Sciatic nerve (tissue), 2 donors: ENCODE results near the gene ANK3. TPM values are rescaled to one million over a fixed set of nuclear protein-coding genes. Genes with fewer than 3 reads are reported as not detected.

Source experiments
- ATAC-seq: fragments of 200-7000 bp; cut with Tn5 transposase; one replicate; pipeline ENCODE4 v1.9.1; 2020; ENCODE audit warnings: mild to moderate bottlenecking, moderate library complexity
- DNase-seq: peaks from one replicate; pipeline ENCODE4 v3.0.0-alpha.2; 2020; ENCODE audit warnings: low spot score
- intact Hi-C: fragments of 100-400 bp; cut with DNase I; formaldehyde crosslinking; loops from one replicate; pipeline ENCODE4 v1.14.2; 2022
- total RNA-seq: library from RNA; stranded (reverse); fragmentation: NEBNext Ultra II Directional; extraction: Animal tissue kit (Norgen Biotek cat#: 25700); gene quantifications from one replicate; pipeline ENCODE4 v1.2.1, GENCODE V29; 2021
- donor health status: DM: no; HTN: no; CAD: no.
- donor health status: DM: no; HTN: no; CAD: no.

Gene ANK3
- total RNA-seq, 1 donor from 2014 or later, result 203 TPM

DNA sequence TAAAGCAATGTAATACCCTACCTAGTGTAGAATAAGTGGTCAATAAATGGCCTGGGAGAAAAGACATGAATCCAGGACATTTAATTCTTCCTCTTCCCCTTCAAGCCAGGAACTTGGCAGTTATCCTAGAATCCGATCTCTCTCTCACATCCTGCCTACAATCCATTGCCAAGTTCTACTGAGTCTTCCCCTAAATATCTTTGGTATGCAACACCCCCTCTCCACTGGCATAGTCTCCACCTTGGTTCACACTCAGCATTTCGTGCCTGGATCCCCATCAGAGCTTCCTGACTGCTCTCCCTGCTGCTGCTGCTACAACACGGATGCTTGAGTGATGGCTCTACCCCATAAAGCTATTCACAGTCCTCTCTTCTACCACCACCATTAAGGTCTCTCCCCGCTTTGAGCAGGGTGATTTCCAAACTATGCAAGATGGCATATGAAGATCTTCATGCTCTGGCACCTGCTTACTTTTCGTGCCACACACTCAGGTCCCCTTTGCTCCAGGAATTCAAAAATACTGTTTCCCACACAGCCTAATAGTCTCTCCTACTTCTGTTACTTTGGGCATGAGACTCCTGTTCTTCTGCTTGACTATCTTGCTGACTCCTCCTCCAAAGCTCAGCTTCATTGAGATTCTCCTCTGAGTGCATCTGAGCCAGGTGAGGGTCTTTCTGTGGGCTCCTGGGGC is 4.8 kb downstream of the ANK3 start:
- ATAC-seq, result peak; percentile 59

DNA sequence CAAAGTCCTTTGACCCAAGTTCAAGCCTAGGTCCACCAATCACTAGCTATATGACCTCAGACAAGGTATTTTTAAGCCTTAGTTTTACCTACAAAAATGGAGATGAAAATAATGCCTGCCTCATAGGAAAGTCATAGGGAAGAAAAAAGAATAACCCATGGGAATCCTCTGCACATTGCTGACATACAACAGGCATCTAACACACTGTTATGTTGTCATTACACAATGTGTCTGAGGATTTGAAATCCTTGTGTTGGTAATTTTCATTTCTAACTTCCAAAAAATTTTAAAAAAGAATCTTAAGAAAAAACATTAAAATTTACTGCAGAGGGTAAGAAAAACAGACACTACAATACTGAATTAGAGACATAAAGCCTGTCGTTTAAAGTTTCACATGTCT is 5.7 kb downstream of the ANK3 start:
- DNase-seq (no peak), ATAC-seq (no peak)
- intact Hi-C loops, result no loop called here

More for the DNA sequence above, 4.8 kb downstream of the ANK3 start:
- DNase-seq, result no peak
- intact Hi-C loops, result no loop called here

DNA sequence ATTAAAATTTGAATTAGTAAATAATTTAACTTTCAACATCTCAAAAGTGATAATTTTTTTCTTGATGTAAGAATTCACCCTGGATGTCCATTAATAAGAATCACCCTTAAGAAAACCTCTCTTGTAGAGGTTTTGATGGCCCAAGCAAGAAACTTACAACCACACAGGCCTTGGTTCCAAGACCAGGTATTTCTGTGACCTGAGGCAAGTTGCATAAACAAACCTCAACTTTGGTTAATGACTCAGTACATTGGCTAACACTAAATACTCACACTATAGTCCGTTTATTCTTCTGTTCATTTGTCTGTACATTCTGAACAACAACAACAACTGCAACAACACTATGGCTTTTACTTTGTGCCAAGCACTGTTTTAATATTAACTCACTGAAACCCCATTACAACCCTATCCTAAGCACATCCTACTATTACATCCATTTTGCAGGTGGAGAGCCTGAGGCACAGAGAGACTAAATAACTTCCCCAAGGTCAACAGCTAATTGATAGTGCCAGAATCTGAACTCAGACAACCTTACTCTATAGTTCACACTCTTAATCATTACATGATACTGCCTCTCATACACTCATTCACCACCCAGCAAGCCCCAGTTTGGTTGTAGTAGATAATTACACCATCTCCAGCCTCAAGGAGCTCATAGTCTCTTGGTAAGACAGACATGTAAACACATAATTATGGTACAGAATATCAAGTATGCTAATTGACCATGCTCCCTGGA is 6.6 kb downstream of the ANK3 start:
- intact Hi-C loops, result no loop called here
- no peak for ATAC-seq
- DNase-seq, result no peak

DNA sequence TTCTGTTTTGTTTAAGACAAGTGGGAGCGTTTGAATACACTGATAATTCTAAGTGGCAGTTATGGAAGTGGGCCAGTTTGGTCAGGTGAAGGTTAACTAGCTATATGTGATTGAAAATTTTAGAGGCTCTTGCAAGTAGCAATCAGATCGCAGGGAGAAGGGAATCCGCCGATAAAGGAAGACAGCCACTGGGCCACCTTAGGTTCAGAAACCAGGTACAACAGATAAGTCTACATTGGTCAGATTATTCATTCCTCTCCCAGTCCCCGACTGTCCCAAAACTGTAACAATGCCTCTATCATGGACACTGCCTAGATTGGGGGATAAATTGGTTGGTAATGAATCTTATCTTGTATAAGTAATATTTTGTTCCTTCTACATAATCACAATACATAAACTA is 8.9 kb downstream of the ANK3 start:
- ATAC-seq (no peak), DNase-seq (no peak)
- intact Hi-C loops, result no loop called here

DNA sequence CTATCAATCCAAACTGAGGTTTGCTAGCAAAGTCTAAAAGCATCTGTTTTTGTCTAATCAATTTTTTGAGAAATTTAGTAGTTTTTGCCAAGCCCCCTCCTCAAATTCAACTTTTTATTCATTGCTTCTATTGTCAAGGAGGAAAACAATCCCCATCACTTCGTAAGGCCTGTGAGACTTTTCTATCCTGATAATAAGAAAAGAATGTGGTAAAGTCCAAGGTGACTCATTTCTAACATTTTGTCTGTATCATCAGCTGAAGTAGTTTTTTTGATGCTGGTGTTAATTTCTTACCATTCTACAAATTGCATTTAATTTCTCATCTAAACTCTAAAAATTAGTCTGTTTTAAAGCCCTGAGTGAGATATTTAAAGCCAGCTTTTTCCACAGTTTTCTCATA is 11.7 kb downstream of the ANK3 start:
- intact Hi-C loops, result no loop called here
- ATAC-seq (no peak), DNase-seq (no peak)

DNA sequence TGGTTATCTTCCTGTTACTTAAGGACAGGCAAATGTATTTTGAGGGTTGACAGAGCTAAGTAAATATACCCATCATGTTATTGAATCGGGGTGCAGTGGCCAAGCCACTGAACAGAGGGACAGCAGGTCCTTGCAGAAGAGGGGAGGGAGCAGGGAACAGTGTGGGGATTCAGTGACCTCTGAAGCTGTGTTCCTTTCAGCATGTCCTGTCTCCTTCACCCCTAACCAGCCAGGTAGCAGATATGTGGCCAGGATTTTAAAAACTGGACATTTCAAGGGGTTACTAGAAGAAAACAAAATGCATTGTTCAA is 12.7 kb downstream of the ANK3 start:
- ATAC-seq (no peak), DNase-seq (no peak)
- intact Hi-C loops, result no loop called here

DNA sequence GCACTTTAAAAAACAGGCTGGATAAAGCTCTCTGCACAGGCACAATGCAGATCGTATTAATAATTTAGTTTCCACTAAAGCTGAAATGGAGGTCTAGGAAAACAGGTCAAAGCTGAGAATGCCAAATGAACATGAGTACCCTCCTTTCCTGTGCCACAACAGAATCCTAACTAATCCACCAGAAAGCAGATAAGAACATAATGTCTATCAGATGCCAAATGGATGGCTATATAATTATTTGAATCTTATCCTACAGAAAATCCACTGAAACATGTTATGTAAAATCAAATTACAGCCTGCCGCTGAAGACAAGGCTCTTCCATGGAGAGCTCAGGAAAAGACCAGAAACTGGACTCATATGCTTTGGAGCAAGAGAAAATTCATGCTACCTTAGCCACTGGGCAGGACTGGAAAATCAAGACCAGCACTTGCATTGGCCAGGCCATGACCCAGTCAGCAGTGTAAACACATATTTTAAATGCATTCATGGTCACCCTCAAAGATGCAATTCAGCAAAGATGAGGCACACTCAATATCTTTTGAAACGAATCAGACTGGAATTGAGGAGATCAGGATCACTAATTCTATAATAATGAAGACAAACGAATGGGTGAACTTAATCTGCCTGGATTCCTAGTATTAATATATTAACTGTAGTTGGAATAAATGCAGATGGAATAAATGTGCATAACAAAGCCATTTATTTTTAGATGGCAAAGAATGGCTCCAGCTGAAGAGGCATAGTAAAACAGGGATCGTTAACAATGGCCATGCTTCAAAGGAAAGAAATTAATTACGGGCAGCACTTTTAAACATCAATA is 13.2 kb downstream of the ANK3 start:
- DNase-seq (no peak), ATAC-seq (no peak)
- intact Hi-C loops, result no loop called here

DNA sequence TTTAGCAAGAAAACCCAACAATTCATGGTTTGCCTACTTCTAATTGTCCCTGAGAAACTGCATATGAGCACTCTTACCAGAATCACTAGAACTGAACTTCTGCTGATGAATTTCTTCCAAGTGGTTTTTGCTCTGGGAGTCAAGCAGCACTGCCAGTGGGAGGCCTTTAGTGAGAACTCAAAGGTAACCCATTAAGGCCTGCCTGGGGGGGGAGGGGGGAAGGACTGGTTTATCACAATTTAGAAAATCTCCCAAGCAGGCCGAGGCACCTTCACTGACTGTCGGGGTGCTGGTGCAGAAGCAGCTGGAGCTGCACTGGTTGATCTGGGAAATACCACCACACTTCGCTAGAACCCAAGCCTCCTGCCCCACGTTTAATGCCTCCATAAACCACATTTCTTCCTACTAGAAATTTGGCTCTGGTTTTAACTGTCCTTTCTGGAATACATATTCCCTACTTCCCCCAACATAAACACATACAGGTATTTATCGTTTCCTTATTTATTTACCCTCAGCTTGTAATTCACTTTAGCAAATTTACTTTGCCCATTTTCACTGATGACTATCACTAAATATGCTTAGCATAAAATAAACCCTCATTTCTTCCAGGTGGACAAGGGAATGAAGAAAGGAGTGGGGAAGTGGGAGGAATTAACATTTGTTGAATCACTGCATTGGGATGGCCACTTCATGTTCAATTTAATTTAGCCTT is 14.2 kb downstream of the ANK3 start:
- intact Hi-C loops, result no loop called here
- DNase-seq (no peak), ATAC-seq (no peak)

DNA sequence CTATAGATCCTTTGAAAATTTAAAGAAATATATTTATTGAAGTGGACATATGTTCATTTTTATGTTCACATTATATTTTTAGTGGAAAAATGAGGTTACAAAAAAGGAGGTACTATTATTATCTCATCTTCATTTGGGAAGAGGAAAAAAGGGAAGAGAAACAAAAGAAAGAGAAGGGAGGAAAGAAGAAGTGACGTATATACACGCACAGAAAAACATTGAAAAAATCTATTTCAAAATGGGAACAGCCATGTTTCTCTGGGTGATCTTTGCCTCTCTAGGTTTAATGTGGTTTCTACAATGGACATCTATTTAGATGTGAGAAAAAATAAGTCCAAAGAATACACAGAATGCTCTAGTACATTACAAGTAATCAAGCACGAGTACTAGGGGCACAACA is 14.8 kb downstream of the ANK3 start:
- ATAC-seq (no peak), DNase-seq (no peak)
- intact Hi-C loops, result no loop called here

DNA sequence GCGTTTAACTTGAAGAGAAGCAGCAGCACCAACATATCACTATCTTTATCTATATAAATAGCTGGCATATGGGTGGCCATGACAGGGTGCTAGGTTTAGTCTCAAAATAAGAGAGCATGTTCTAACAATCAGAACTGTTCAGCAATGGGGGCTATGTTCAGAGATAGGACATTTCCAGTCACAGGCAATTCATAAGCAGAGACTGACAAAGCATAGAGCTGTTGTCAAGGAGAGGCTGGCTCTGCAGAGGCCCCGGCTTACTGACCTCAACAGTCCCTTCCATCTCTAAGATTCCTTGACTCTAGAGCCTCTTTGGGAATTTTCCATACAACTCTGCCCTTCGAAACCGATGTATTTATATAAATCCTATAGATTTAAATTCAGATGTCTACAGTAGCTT is 17.2 kb downstream of the ANK3 start:
- intact Hi-C loops, result no loop called here
- DNase-seq (no peak), ATAC-seq (no peak)

DNA sequence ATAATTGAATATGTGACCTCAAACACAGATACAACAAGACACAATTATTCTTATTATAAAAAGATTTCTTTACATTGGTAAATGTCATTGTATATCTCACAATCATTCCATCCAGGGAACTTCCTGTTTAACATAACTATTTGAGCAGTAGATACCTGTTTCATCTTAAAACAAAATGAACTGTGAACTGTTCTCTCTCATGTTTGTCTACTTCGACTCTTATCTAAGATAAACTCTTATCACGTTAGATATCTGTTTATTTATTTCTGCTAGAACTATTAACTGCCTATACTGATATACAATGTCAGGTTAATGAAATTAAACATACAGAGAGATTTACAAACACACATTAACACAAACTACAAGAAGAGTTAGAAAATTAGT is 20.1 kb downstream of the ANK3 start:
- intact Hi-C loops, result no loop called here
- no peak for ATAC-seq
- no peak for DNase-seq

DNA sequence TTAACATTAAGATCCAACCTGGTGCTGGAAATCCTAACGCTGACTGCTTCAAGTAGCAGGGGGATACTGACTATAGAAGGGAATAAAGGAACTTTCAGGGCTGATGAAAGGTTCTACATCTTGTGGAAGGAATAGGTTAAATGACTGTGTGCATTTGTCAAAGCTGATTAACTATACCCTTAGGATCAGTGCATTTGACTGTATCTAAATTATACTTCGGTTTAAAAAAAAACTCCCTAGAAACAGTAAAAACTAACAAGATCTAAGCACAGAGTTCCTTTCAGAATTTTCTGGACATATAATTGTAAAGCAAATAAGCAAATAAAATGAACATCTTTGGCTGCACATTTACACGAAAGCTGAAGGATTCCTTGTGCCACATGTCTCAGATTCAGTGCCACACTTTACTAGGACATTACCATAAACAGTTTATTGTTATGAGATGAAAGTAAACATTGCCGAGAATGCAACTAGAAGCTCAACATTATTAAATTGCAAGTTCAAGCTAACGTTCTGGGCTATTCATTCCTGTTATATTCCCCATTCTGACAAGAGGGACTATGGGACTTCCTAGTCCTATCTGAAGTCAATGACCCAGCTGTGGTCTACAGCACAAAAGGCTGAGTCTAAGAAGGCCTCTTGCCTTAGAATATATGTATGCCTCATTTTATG is 20.7 kb downstream of the ANK3 start:
- no peak for ATAC-seq
- no peak for DNase-seq
- intact Hi-C loops, result no loop called here

DNA sequence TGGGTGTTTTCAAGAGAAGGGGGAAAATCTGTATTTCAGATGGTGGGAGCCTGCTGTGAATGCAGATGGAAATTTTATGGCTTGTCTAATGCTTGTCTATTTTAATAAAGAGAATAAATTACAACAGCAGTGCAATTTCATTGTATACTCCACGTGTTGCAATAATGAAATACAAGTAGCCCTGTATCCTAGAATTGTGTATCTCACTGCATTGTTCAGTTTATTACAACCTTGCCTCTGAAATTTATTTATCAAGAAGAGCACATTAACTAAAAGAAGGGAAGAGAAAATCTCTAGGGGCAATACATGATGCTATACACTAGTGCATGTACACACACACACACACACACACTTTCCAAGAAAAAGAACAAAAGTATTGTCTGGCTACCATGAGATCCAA is 21.8 kb downstream of the ANK3 start:
- intact Hi-C loops, result no loop called here
- ATAC-seq (no peak), DNase-seq (no peak)

DNA sequence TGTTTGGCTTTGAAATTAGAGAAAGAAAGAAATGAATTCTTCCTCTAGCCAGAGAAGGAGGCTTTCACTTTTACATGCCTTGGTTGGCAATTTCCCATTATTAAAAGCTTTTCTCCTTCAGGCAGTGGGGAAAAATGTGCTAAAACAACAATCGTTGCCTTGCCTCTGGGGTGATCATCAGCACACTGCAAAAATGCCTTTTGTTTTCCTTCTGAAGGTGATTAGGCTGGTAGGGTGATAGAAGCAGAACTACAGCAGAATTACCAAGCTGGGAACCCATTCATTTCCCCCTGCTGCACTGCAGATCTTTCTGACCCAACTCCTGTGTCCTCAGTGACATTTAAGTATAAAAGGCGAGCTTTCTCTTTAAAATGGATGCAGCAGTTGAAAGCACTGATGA is 22.2 kb downstream of the ANK3 start:
- ATAC-seq (no peak), DNase-seq (no peak)
- intact Hi-C loops, result no loop called here

DNA sequence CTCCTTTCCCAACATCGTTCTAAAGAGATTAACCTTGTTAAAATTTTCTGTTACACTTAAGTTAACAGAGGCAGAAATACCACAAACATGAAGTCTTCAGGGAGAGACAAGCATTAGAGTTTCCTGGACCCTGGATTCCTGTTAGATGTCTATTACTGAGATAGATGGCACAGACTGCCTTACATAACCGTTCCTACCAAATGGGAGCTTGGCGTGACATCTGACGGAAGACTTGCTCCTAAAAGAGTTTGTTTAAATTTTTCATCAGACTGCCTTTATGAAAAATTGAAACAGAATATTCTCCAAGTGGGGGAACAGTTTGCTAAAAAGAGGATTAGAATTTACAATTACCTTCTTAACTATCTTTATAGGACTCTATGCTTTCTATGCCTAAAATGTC is 22.7 kb downstream of the ANK3 start:
- ATAC-seq, result no peak
- intact Hi-C loops, result no loop called here
- no peak for DNase-seq

DNA sequence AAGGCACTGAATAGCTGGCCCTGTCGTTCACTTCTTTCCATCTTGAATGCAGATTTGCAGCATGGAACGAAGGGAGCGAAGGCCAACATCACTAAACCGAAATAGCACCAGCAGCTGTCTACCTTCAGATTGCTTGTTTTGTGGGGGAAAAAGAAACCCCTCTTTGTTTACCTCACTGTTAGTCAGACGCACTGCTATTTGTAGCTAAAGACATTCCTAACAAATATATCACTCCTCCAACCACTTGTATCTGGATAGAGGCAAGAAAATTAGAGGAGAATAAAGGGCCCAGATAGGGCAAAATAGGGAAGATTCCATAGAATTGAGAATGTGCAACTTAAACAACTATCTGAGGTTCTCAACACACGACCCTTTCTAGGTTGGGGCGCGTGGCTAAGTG is 26.5 kb downstream of the ANK3 start:
- intact Hi-C loops, result no loop called here
- ATAC-seq, result no peak
- no peak for DNase-seq

DNA sequence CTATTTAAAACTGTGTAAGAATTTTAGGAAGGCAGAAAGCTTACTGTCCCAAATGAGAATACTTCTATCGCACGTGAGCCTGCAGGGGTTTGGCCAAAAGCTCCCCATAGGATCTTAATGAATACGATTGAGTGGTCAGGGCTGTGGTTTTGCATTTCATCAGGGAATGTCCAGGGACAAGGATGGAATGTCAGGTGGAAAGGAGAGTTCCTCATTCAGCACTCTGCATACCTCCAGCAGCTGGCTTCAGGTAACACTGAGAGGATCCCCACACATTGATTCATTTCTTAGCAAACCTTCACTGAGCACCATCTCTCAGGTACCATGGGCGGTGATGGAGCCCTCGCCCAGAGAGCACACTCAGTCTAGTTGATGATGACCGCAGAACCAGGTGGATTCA is 27.2 kb downstream of the ANK3 start:
- ATAC-seq (no peak), DNase-seq (no peak)
- intact Hi-C loops, result no loop called here

DNA sequence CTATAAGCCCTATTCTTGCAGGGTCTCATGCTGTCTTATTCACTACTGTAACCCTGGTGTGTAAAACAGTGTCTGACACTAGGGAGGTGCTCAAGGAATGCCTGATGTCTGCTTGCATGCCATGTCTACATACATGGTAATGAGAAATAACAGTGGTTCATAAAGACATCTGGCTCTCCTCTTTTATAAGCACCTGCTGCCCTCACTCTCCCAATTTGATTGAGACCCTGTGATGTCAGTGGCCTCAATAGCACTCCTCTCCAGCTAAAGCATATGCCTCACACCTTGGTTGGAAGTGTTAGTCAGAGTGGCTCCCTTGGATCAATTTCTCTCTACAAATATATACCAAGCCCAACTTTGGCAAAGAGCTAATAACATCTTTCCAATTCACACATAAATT is 30.6 kb downstream of the ANK3 start:
- ATAC-seq (no peak), DNase-seq (no peak)
- intact Hi-C loops, result no loop called here

DNA sequence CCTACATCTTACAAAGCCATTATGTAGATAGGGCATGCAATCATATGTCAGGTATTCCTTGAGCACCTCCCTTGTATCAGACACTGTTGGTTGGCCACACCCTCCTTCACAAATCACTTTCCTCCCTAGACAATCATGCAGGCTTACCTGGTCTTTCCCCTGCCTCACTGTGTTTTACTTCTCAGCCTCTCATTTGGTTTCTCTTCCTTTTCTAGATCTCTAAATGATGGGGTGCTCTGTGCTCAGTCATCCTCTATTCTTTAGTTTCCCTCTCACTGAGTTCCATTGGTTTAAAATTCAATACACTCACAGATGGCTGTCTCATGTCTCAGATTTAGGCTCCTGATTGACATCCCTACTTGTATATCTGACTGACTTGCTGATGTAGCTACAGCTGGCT is 31.4 kb downstream of the ANK3 start:
- DNase-seq (no peak), ATAC-seq (no peak)
- intact Hi-C loops, result no loop called here
